ENCODE measurements around the gene SLC8A2. TPM values are rescaled to one million over a fixed set of nuclear protein-coding genes. Genes with fewer than 3 reads are reported as not detected.

SLC8A2 gene
- total RNA-seq, 4 donors from 2014 or later: 0.82 to 36.4 (median 9.6) TPM

DNA sequence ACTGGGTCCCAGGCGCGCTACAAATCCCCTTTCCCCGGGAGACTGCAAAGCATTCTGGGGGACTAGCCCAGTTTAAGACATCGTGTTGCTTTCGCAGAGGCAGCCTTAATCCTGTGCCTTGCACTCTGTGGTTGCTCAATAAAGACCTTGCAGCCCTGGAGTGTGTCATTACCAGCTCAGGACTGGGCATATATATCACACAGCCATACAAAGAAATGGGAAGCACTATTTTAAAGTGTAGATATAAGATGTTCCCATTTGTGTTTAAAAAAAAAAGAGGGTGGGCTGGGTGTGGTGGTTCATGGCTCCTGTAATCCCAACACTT lies 32.1 kb upstream of the SLC8A2 start:
- peaks cover 0 to 34% (median 17%) of the 10 kb centered on the region in 4 donors for H3K36me3 ChIP-seq
- in situ Hi-C loops (cut with MboI; ENCODE audit: low pct_ligation_motif_present in 1 of 4, low pct_unique_long_range_greater_than_20kb in 1 of 4, low sequenced_read_pairs in 3 of 4) (no loop called here), intact Hi-C loops (cut with DNase I; ENCODE audit: low total_unique reads) (no loop called here)
- H3K9me3 ChIP-seq: no peaks in the 10 kb centered on the region
- no peaks in the 10 kb centered on the region for H3K27me3 ChIP-seq
- TF ChIP-seq POLR2AphosphoS5 (IDR thresholded peaks at IDR 0.05) (no peak), POLR2A (IDR thresholded peaks at IDR 0.05) (no peak), EP300 (IDR thresholded peaks at IDR 0.05; ENCODE audit: low read depth) (no peak)
- TF ChIP-seq, protein P1, sequence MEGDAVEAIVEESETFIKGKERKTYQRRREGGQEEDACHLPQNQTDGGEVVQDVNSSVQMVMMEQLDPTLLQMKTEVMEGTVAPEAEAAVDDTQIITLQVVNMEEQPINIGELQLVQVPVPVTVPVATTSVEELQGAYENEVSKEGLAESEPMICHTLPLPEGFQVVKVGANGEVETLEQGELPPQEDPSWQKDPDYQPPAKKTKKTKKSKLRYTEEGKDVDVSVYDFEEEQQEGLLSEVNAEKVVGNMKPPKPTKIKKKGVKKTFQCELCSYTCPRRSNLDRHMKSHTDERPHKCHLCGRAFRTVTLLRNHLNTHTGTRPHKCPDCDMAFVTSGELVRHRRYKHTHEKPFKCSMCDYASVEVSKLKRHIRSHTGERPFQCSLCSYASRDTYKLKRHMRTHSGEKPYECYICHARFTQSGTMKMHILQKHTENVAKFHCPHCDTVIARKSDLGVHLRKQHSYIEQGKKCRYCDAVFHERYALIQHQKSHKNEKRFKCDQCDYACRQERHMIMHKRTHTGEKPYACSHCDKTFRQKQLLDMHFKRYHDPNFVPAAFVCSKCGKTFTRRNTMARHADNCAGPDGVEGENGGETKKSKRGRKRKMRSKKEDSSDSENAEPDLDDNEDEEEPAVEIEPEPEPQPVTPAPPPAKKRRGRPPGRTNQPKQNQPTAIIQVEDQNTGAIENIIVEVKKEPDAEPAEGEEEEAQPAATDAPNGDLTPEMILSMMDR (IDR thresholded peaks at IDR 0.05): no peak
- peaks cover 0 to 20% (median 5%) of the 10 kb centered on the region in 4 donors for H3K4me1 ChIP-seq
- no peak overlapping the region for H3K27ac ChIP-seq
- H3K4me3 ChIP-seq: no peak overlapping the region
- WGBS, 2 donors (ENCODE audit: low coverage in 1 of 2): 89 to 100% methylated on average over 1 to 5 of the region's 5 CpGs
- DNase-seq: no peak

DNA sequence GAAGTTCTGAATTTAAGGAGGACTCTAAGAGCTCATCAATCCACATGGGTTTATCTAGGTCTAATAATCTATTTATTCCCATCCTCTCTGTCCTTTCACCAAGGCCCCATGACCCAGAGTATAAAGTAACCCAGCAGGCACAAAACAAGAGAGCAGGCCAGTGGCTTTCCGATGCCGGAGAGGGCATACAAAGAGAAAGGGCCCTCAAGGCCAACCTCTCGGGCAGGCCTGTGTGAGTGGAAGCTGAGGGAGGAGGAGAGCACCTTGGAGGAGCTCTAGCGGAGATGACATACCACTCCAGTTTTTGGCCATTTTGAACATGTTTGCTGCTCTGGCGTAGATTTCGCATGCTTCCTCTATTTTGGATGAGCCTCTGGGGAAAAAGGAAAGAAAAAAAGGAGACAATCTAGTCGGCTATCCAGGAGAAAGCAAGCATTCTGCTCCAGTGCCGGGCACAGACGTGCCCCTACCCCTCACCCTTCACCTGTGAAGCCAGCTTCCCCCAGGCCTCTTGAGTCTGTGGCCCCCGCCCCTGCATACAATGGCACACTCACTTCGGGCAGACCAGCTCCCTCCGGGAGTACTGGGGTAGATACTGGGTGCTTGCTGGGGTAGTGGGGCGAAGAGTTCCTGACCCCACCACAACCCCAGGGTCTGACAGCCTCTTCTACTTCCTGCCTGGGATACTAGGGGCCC lies 31.6 kb upstream of the SLC8A2 start:
- H3K4me1 ChIP-seq: peaks cover 0 to 15% (median 5%) of the 10 kb centered on the region in 4 donors
- H3K9me3 ChIP-seq: no peaks in the 10 kb centered on the region
- peaks cover 0 to 34% (median 17%) of the 10 kb centered on the region in 4 donors for H3K36me3 ChIP-seq
- in situ Hi-C loops (cut with MboI; ENCODE audit: low pct_ligation_motif_present in 1 of 4, low pct_unique_long_range_greater_than_20kb in 1 of 4, low sequenced_read_pairs in 3 of 4): no loop called here
- DNase-seq: no peak
- no peak overlapping the region for H3K4me3 ChIP-seq
- no peak for TF ChIP-seq EP300 (IDR thresholded peaks at IDR 0.05; ENCODE audit: low read depth)
- no peak for TF ChIP-seq POLR2A (IDR thresholded peaks at IDR 0.05)
- TF ChIP-seq POLR2AphosphoS5 (IDR thresholded peaks at IDR 0.05): no peak
- TF ChIP-seq, protein P1 (IDR thresholded peaks at IDR 0.05): no peak
- intact Hi-C loops (cut with DNase I; ENCODE audit: low total_unique reads): no loop called here
- no peaks in the 10 kb centered on the region for H3K27me3 ChIP-seq
- WGBS, 2 donors (ENCODE audit: low coverage in 1 of 2): 94 to 95% methylated on average over 6 to 13 of the region's 13 CpGs
- H3K27ac ChIP-seq: no peak overlapping the region

DNA sequence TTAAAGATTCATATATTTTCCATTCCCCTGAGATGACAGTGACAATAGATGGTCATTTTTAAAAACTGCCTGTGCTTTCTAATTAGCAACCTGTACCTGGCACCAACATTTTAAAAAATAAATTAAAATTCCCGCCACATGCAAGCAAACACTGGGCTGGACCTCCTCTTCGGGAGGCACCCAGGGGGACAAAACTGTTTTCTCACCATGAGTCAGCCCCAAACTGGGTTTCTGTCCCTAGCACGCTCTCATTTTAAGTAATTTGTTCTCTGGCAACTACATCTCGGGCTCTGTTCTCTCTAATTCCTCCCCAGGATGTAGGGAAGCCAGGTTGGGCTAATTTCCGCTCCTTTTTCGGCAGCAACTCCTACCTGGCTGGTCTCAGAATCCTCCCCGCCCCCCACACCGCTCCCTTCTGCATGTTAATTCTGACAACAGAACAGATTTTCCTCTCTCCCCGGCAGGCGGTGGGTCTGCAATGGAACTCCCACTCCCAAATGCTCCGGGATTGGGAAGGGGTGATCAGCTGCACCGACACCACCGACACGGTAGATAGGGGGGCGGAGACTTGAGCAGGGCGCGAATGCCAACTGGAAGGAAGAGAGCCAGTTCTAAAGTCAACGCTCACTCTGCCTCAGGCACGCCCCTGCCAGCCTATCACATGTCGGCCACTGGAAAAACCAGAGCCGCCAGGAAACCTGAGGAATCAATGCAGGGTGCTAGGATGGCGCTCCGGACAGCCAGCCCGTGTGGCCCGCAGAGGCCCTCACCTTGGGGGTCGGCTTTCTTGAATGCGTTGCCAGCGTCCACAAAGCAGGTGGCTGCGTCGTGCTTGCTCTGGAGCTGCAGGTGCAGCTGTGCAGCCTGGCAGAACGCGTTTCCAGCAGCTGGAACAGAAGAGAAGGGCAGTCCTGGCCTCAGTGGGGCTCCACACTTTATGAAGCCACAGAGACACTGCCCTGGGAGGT lies 28.5 kb upstream of the SLC8A2 start:
- Histone ChIP-seq H3K4me3 (no peak overlapping the region), H3K27me3 (no peaks in the 10 kb centered on the region), H3K4me1 (no peaks in the 10 kb centered on the region), H3K36me3 (peaks cover 0 to 34% (median 17%) of the 10 kb centered on the region in 4 donors), H3K9me3 (no peaks in the 10 kb centered on the region), H3K27ac (no peak overlapping the region)
- 69 to 91% methylated on average over 3 to 32 of the region's 32 CpGs for WGBS, 2 donors (ENCODE audit: low coverage in 1 of 2)
- DNase-seq: no peak
- TF ChIP-seq POLR2A (IDR thresholded peaks at IDR 0.05) (no peak), EP300 (IDR thresholded peaks at IDR 0.05; ENCODE audit: low read depth) (no peak), POLR2AphosphoS5 (IDR thresholded peaks at IDR 0.05) (no peak)
- TF ChIP-seq, protein P1 (IDR thresholded peaks at IDR 0.05): no peak
- intact Hi-C loops (cut with DNase I; ENCODE audit: low total_unique reads) (no loop called here), in situ Hi-C loops (cut with MboI; ENCODE audit: low pct_ligation_motif_present in 1 of 4, low pct_unique_long_range_greater_than_20kb in 1 of 4, low sequenced_read_pairs in 3 of 4) (no loop called here)

DNA sequence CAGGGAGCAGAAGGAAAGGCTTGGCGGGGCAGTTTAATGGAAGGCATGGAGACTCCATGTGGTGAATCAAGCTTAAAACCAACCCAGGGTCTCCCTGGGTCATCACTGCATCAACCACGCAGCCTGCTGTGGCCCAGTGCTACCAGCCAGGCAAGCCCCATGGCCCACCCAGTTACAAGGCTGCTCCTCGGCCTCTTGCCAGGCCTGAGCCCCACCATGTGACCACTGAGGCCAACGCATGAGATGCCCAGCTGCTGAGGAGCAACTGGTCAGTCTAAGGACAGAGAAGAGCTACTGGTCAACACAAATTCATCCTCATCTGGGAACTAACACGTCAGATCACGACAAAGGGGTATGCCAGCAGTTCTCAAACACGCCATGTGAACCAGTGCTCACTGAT lies 27.7 kb upstream of the SLC8A2 start:
- no peak for TF ChIP-seq POLR2A (IDR thresholded peaks at IDR 0.05)
- no peak for TF ChIP-seq EP300 (IDR thresholded peaks at IDR 0.05; ENCODE audit: low read depth)
- TF ChIP-seq, protein P1 (IDR thresholded peaks at IDR 0.05): no peak
- no peak for TF ChIP-seq POLR2AphosphoS5 (IDR thresholded peaks at IDR 0.05)
- DNase-seq: no peak
- in situ Hi-C loops (cut with MboI; ENCODE audit: low pct_ligation_motif_present in 1 of 4, low pct_unique_long_range_greater_than_20kb in 1 of 4, low sequenced_read_pairs in 3 of 4) (no loop called here), intact Hi-C loops (cut with DNase I; ENCODE audit: low total_unique reads) (no loop called here)
- H3K36me3 ChIP-seq: peaks cover 0 to 34% (median 17%) of the 10 kb centered on the region in 4 donors
- no peaks in the 10 kb centered on the region for H3K9me3 ChIP-seq
- no peak overlapping the region for H3K4me3 ChIP-seq
- 93% methylated on average over 7 of the region's 7 CpGs; no CpG with 5 or more reads in 1 of the 2 donors for WGBS, 2 donors (ENCODE audit: low coverage in 1 of 2)
- H3K27me3 ChIP-seq: no peaks in the 10 kb centered on the region
- no peaks in the 10 kb centered on the region for H3K4me1 ChIP-seq
- H3K27ac ChIP-seq: no peak overlapping the region

All from transverse colon (tissue), 4 donors.